ENCODE data around the gene SRGAP1. TPM values are rescaled to one million over a fixed set of nuclear protein-coding genes. Genes with fewer than 3 reads are reported as not detected.
A peak's percentile ranks its signal among the peaks of the same experiment; 100 is the strongest.

SRGAP1 gene
- total RNA-seq, 6 experiments from 2014 or later, result 1.3 to 5.0 (median 3.0) TPM

DNA sequence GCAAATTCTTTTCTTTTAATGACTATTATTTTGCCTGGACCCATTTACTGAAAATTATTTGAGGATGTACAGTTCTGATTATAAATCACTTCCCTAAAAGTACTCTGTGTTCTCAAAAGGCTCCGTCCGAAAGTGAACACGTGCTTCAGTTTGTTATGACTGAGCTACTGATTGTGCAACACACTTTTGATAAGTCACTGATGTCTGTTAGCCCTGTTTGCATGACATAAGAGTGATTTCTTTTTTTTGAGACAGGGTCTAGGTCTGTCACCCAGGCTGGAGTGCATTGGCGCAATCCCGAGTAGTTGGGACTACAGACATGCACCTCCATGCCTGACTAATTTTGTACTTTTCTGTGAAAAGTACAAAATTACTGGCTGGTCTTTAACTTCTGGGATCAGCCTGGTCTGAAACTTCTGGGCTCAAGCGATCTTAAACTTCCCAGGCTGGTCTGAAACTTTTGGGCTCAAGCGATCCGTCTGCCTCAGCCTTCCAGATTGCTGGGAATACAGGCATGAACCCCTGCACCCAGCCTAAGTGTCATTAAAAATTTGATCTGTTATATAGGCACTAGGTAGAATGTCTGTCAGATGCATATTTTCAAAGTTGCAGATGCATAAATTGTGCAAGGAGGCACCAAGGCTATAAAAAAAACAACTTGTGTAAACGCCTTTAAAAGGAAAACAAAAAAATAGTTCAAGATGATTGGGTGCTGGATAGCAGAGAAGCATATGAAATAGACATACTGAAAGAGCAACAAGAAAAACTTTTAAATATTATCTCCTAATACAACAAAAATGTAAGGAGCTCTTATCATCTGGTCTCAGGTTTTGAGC, 111.5 kb downstream of the SRGAP1 start:
- H3K4me3 ChIP-seq, result no peak overlapping the region
- intact Hi-C loops (cut with DNase I), result no loop called here
- 19% methylated on average over 9 of the region's 9 CpGs for WGBS (ENCODE audit: insufficient coverage, low coverage, low lambda C conversion rate, missing lambda C conversion rate)
- H3K4me1 ChIP-seq, result peaks cover 0 to 15% (median 3%) of the 10 kb centered on the region in 4 donors
- peak in 1 of 3 donors; percentile 56 for DNase-seq
- no peaks in the 10 kb centered on the region for H3K36me3 ChIP-seq
- TF ChIP-seq POLR2A (IDR thresholded peaks at IDR 0.05), result no peak
- TF ChIP-seq, protein P1, sequence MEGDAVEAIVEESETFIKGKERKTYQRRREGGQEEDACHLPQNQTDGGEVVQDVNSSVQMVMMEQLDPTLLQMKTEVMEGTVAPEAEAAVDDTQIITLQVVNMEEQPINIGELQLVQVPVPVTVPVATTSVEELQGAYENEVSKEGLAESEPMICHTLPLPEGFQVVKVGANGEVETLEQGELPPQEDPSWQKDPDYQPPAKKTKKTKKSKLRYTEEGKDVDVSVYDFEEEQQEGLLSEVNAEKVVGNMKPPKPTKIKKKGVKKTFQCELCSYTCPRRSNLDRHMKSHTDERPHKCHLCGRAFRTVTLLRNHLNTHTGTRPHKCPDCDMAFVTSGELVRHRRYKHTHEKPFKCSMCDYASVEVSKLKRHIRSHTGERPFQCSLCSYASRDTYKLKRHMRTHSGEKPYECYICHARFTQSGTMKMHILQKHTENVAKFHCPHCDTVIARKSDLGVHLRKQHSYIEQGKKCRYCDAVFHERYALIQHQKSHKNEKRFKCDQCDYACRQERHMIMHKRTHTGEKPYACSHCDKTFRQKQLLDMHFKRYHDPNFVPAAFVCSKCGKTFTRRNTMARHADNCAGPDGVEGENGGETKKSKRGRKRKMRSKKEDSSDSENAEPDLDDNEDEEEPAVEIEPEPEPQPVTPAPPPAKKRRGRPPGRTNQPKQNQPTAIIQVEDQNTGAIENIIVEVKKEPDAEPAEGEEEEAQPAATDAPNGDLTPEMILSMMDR (IDR thresholded peaks at IDR 0.05), result no peak
- no peaks in the 10 kb centered on the region for H3K9me3 ChIP-seq
- peak overlapping the region in 1 of 3 donors; percentile 61 for H3K27ac ChIP-seq
- no peaks in the 10 kb centered on the region for H3K27me3 ChIP-seq
- ATAC-seq, result peak; percentile 93 to 97 (median 95)

DNA sequence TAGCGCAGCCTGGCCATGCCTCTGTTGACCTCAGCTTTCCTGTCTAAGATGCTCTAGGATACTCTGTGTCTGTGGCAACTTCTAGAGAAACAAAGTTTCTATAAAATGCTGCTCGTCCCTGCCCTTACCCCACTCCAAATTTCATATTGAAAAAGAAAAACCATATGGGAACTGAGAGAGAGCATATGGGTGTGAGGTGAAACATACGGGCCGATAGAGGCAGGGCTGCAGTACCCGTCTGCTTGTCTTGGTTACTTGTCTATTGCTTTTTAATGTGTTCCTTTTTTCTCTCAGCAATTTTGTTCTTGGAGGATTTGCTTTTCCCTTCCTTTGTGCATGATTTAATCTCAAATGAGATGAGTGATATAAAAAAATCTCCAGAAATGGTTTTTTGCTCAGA, 113.0 kb downstream of the SRGAP1 start:
- Histone ChIP-seq H3K36me3 (no peaks in the 10 kb centered on the region), H3K27ac (no peak overlapping the region), H3K27me3 (no peaks in the 10 kb centered on the region), H3K4me3 (no peak overlapping the region), H3K4me1 (peaks cover 0 to 15% (median 3%) of the 10 kb centered on the region in 4 donors), H3K9me3 (no peaks in the 10 kb centered on the region)
- ATAC-seq (no peak), DNase-seq (no peak)
- 99% methylated on average over 5 of the region's 5 CpGs for WGBS (ENCODE audit: insufficient coverage, low coverage, low lambda C conversion rate, missing lambda C conversion rate)
- intact Hi-C loops (cut with DNase I), result no loop called here
- TF ChIP-seq POLR2A (IDR thresholded peaks at IDR 0.05), result no peak
- TF ChIP-seq, protein P1 (IDR thresholded peaks at IDR 0.05), result no peak

DNA sequence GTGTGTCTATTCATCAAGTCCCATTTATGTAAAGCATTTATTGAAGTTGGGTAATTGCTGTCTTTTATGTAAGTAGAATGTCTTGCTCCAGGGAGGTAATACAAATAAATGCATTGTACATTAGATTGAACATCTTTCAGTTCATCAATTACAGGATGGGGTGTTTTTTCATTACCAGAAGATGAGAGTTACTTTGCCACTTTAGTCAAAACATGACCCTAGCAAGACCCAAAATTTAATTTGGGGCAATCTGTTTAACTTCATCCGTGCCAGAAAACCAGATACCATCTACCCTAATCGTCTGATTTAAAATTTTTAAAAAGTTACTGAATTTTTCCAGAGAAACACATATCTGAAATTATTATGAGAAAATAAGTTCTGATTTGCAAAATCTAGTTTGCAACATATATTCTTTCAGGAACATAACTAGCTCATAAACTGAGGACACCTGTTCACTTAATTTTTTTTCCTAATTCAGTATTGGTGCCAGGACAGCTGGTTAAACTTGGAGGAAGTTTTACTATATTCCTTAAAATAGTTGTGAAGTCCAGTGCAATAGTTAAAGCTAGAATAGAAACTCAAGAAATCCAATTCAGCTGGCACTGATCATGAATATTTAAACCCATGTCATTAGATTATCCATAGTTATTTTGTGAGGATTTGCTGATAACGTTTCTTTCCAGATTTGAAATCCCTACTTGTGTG, 114.5 kb downstream of the SRGAP1 start:
- intact Hi-C loops (cut with DNase I), result no loop called here
- H3K4me3 ChIP-seq, result no peak overlapping the region
- H3K27ac ChIP-seq, result no peak overlapping the region
- no peak for DNase-seq
- no peak for ATAC-seq
- no peaks in the 10 kb centered on the region for H3K27me3 ChIP-seq
- peaks cover 0 to 15% (median 3%) of the 10 kb centered on the region in 4 donors for H3K4me1 ChIP-seq
- WGBS (ENCODE audit: insufficient coverage, low coverage, low lambda C conversion rate, missing lambda C conversion rate), result 65% methylated on average over 3 of the region's 3 CpGs
- no peaks in the 10 kb centered on the region for H3K36me3 ChIP-seq
- TF ChIP-seq, protein P1 (IDR thresholded peaks at IDR 0.05), result no peak
- TF ChIP-seq POLR2A (IDR thresholded peaks at IDR 0.05), result no peak
- H3K9me3 ChIP-seq, result no peaks in the 10 kb centered on the region

DNA sequence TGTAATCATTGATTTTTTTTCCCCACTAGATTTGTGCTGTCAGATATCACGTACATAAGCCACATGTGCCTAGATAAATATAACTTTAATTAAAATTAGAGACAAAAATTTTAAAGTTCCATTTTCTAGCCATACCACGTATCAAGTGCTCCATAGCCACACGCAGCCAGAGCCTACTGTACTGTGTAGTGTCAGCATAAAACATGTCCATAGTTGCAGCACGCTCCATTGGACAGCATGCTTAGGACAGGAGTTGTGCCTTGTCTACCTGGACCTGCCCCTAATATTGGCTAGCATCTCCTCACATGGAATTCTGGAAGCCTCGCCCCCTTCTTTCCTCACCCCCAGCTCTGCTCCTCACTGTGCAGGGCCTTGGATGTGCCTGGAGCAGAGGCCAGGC, 116.5 kb downstream of the SRGAP1 start:
- Histone ChIP-seq H3K4me3 (no peak overlapping the region), H3K4me1 (peaks cover 0 to 3% (median 0%) of the 10 kb centered on the region in 4 donors), H3K27me3 (no peaks in the 10 kb centered on the region), H3K9me3 (no peaks in the 10 kb centered on the region), H3K27ac (no peak overlapping the region), H3K36me3 (no peaks in the 10 kb centered on the region)
- ATAC-seq, result no peak
- intact Hi-C loops (cut with DNase I), result no loop called here
- WGBS (ENCODE audit: insufficient coverage, low coverage, low lambda C conversion rate, missing lambda C conversion rate), result 90% methylated on average over 5 of the region's 5 CpGs
- TF ChIP-seq, protein P1 (IDR thresholded peaks at IDR 0.05), result no peak
- TF ChIP-seq POLR2A (IDR thresholded peaks at IDR 0.05), result no peak
- DNase-seq, result no peak

Data from right lobe of liver (tissue), 6 donors.